A549 (cell line): ENCODE results near the gene ZNF492.
"Not testable (repeated sequence)": the region's sequence is repeated elsewhere in the genome, so short reads cannot be mapped to it uniquely, and the experiment has no call there.

Experiments used
- CHD4 ChIP-seq: fragments of 200-600 bp; sonication (generic); IDR thresholded peaks from 2 replicates; pipeline ENCODE4 v1.6.1; 2016; ENCODE audit warnings: antibody characterized with exemption, mild to moderate bottlenecking, borderline replicate concordance
- EP300 ChIP-seq, 2 experiments: fragments of >200 bp; sonication (Bioruptor Twin); formaldehyde crosslinking; IDR thresholded peaks; 2 replicates in 1 of 2; 3 replicates in 1 of 2; pipeline ENCODE4 v1.6.1; 2016 to 2017
- MAFK ChIP-seq: fragments of 450-650 bp; IDR thresholded peaks from 2 replicates; pipeline ENCODE4 v1.6.1; 2014; ENCODE audit not compliant: partially characterized antibody
- MYC ChIP-seq: IDR thresholded peaks from 2 replicates; pipeline ENCODE4 v1.6.1; 2012; ENCODE audit warnings: mild to moderate bottlenecking, inconsistent platforms, low read length, improper control_type of control experiment, borderline replicate concordance
- POLR2A ChIP-seq: IDR thresholded peaks from 2 replicates; pipeline ENCODE4 v1.6.1; 2012; ENCODE audit warnings: mild to moderate bottlenecking, low read length
- RFX5 ChIP-seq: fragments of 450-650 bp; IDR thresholded peaks from 2 replicates; pipeline ENCODE4 v1.7.1; 2014; ENCODE audit warnings: antibody characterized with exemption, mild to moderate bottlenecking, moderate library complexity
- SREBF2 ChIP-seq: fragments of 450-650 bp; IDR thresholded peaks from 2 replicates; pipeline ENCODE4 v1.6.1; 2014; ENCODE audit warnings: mild to moderate bottlenecking, moderate library complexity
- TF ChIP-seq, protein P1 (sequence below): fragments of >200 bp; sonication (Bioruptor Twin); formaldehyde crosslinking; IDR thresholded peaks from 3 replicates; pipeline ENCODE4 v1.5.1; 2016
- TF ChIP-seq, protein P2 (sequence below): IDR thresholded peaks from 2 replicates; pipeline ENCODE4 v1.6.1; 2012

DNA sequence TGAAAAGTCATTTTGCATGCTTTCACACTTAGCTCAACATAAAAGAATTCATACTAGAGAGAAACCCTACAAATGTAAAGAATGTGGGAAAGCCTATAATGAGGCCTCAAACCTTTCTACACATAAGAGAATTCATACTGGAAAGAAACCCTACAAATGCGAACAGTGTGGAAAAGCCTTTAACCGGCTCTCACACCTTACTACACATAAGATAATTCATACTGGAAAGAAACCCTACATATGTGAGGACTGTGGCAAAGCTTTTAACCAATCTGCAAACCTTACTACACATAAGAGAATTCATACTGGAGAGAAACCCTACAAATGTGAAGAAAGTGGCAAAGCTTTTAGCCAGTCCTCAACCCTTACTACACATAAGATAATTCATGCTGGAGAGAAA lies 51.4 kb downstream of the ZNF492 start:
- TF ChIP-seq, protein P1, sequence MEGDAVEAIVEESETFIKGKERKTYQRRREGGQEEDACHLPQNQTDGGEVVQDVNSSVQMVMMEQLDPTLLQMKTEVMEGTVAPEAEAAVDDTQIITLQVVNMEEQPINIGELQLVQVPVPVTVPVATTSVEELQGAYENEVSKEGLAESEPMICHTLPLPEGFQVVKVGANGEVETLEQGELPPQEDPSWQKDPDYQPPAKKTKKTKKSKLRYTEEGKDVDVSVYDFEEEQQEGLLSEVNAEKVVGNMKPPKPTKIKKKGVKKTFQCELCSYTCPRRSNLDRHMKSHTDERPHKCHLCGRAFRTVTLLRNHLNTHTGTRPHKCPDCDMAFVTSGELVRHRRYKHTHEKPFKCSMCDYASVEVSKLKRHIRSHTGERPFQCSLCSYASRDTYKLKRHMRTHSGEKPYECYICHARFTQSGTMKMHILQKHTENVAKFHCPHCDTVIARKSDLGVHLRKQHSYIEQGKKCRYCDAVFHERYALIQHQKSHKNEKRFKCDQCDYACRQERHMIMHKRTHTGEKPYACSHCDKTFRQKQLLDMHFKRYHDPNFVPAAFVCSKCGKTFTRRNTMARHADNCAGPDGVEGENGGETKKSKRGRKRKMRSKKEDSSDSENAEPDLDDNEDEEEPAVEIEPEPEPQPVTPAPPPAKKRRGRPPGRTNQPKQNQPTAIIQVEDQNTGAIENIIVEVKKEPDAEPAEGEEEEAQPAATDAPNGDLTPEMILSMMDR: not testable (repeated sequence)
- TF ChIP-seq MAFK; EP300 (IDR thresholded peaks at IDR 0.05); RFX5; MYC; CHD4; POLR2A; SREBF2: not testable (repeated sequence)
- TF ChIP-seq, protein P2, sequence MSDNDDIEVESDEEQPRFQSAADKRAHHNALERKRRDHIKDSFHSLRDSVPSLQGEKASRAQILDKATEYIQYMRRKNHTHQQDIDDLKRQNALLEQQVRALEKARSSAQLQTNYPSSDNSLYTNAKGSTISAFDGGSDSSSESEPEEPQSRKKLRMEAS: not testable (repeated sequence)
